ENCODE measurements around the gene HPGD. TPM values are rescaled to one million over a fixed set of nuclear protein-coding genes. Genes with fewer than 3 reads are reported as not detected.

HPGD gene
- total and polyA plus RNA-seq, 2 of the 8 experiments (the other 6 are each of a cell fraction or from before 2014, with no cell fraction given), result 1.1 to 1.3 TPM

- TF ChIP-seq CHD7 (IDR thresholded peaks at IDR 0.05; ENCODE audit: insufficient replicate concordance, low read length) (no peak), CREB1 (IDR thresholded peaks at IDR 0.05) (no peak), CBX5 (IDR thresholded peaks at IDR 0.05; ENCODE audit: low read depth, low read length) (no peak), HDAC2 (IDR thresholded peaks at IDR 0.05; ENCODE audit: borderline replicate concordance in 1 of 2, low read depth in 2 of 2, low read length in 2 of 2) (no peak), RAD21 (IDR thresholded peaks at IDR 0.05 in 1 of 2, conservative IDR thresholded peaks at IDR 0.05 in 1 of 2; ENCODE audit: low read depth in 2 of 2, low read length in 2 of 2) (no peak), NANOG (IDR thresholded peaks at IDR 0.05; ENCODE audit: insufficient read depth, low read depth, low read length, poor library complexity, severe bottlenecking) (no peak), BCL11A (IDR thresholded peaks at IDR 0.05; ENCODE audit: low read depth in 2 of 2, low read length in 2 of 2) (no peak), NRF1 (IDR thresholded peaks at IDR 0.05; ENCODE audit: low read depth, low read length) (no peak)
Measured at GRCh38 chr4:174550541-174550940, 28.3 kb upstream of the HPGD start (continued).
